IMR-90 (cell line): Measurements from ENCODE around the gene MOB3A. TPM values are rescaled to one million over a fixed set of nuclear protein-coding genes. Genes with fewer than 3 reads are reported as not detected.

Source experiments
- ATAC-seq: fragments of 200-7000 bp; cut with Tn5 transposase; 2 replicates; pipeline ENCODE4 v1.9.1; 2020; ENCODE audit warnings: low read depth, mild to moderate bottlenecking, moderate library complexity
- BruUV-seq: library from RNA; stranded (reverse); fragments of 400-500 nt; replicated peaks from 2 replicates; lab custom pipeline; 2021; lab: Mats Ljungman, UMichigan
- CTCF ChIA-PET: fragments of 300-600 bp; formaldehyde crosslinking; extraction: SDS; loops from one replicate; lab custom pipeline; 2021; ENCODE audit warnings: antibody characterized with exemption; lab: Yijun Ruan, JAX
- POLR2A ChIA-PET: fragments of 300-600 bp; sonication (Branson Sonifier 250); formaldehyde crosslinking; loops from one replicate; lab custom pipeline; 2022; ENCODE audit warnings: antibody characterized with exemption; ENCODE audit not compliant: unreplicated experiment; lab: Charles Lee
- DNase-seq: peaks from one replicate; pipeline ENCODE4 v3.0.0; 2013
- H2AFZ ChIP-seq: replicated peaks from 2 replicates; pipeline ENCODE3; 2013; ENCODE audit warnings: low read length, mild to moderate bottlenecking; ENCODE audit not compliant: poor library complexity
- H2AK5ac ChIP-seq: 2 replicates; pipeline ENCODE4 v1.6.1; 2013; ENCODE audit warnings: low read depth, low read length, inconsistent platforms
- H2AK9ac ChIP-seq: replicated peaks from 2 replicates; pipeline ENCODE3; 2013; ENCODE audit warnings: mild to moderate bottlenecking, low read depth, low read length, moderate library complexity; ENCODE audit not compliant: poor library complexity
- H2BK120ac ChIP-seq: 2 replicates; pipeline ENCODE4 v1.6.1; 2013; ENCODE audit warnings: low read depth, low read length, inconsistent platforms
- H2BK15ac ChIP-seq: 3 replicates; pipeline ENCODE4 v1.6.1; 2013; ENCODE audit warnings: low read depth, low read length, inconsistent platforms
- H2BK20ac ChIP-seq: 2 replicates; pipeline ENCODE4 v1.6.1; 2013; ENCODE audit warnings: low read depth, mild to moderate bottlenecking, inconsistent platforms, low read length, moderate library complexity
- H2BK5ac ChIP-seq: 2 replicates; pipeline ENCODE4 v1.6.1; 2013; ENCODE audit warnings: mild to moderate bottlenecking, low read depth, low read length, inconsistent platforms; ENCODE audit not compliant: poor library complexity, severe bottlenecking
- H3K14ac ChIP-seq: replicated peaks from 2 replicates; pipeline ENCODE4 v1.6.1; 2013; ENCODE audit warnings: low read depth, low read length, inconsistent platforms
- H3K18ac ChIP-seq: 2 replicates; pipeline ENCODE4 v1.6.1; 2013; ENCODE audit warnings: low read depth, low read length, control low read depth
- H3K23ac ChIP-seq: 2 replicates; pipeline ENCODE4 v1.6.1; 2013; ENCODE audit warnings: low read depth, low read length, inconsistent platforms
- H3K27ac ChIP-seq: 2 replicates; pipeline ENCODE4 v1.5.1; 2013; ENCODE audit warnings: mild to moderate bottlenecking, control low read depth, low read length; ENCODE audit not compliant: insufficient read depth
- H3K27me3 ChIP-seq: 2 replicates; pipeline ENCODE4 v1.6.1; 2013; ENCODE audit warnings: low read length; ENCODE audit not compliant: control insufficient read depth, insufficient read depth
- H3K36me3 ChIP-seq: 2 replicates; pipeline ENCODE4 v1.6.1; 2013; ENCODE audit warnings: low read length, mixed read lengths; ENCODE audit not compliant: control insufficient read depth, insufficient read depth
- H3K4ac ChIP-seq: 2 replicates; pipeline ENCODE4 v1.6.1; 2013; ENCODE audit warnings: low read depth, low read length, inconsistent platforms
- H3K4me1 ChIP-seq: 2 replicates; pipeline ENCODE4 v1.6.1; 2013; ENCODE audit warnings: low read length, mixed read lengths; ENCODE audit not compliant: control insufficient read depth, insufficient read depth
- H3K4me2 ChIP-seq: 2 replicates; pipeline ENCODE4 v1.6.1; 2013; ENCODE audit warnings: low read depth, mild to moderate bottlenecking, control low read depth, low read length, moderate library complexity
- H3K4me3 ChIP-seq: 2 replicates; pipeline ENCODE4 v1.5.1; 2013; ENCODE audit warnings: low read depth, mild to moderate bottlenecking, control low read depth, low read length, moderate library complexity; ENCODE audit not compliant: insufficient read depth
- H3K56ac ChIP-seq: 2 replicates; pipeline ENCODE4 v1.6.1; 2013; ENCODE audit warnings: low read length, inconsistent platforms; ENCODE audit not compliant: insufficient read depth; ENCODE audit errors: extremely low read depth
- H3K79me1 ChIP-seq, 2 experiments: 2 replicates each; pipeline ENCODE4 v1.6.1; 2013; ENCODE audit warnings: low read length in 2 of 2, inconsistent platforms in 1 of 2, low read depth in 1 of 2
- H3K9ac ChIP-seq: 2 replicates; pipeline ENCODE4 v1.6.1; 2013; ENCODE audit warnings: low read depth, low read length, control low read depth
- H3K9me1 ChIP-seq: 2 replicates; pipeline ENCODE4 v1.6.1; 2013; ENCODE audit warnings: low read length, inconsistent platforms; ENCODE audit not compliant: insufficient read depth
- H3K9me3 ChIP-seq: 2 replicates; pipeline ENCODE4 v1.6.1; 2013; ENCODE audit warnings: low read length; ENCODE audit not compliant: control insufficient read depth, insufficient read depth
- H4K20me1 ChIP-seq: 2 replicates; pipeline ENCODE4 v1.6.1; 2013; ENCODE audit warnings: low read length, inconsistent platforms; ENCODE audit not compliant: insufficient read depth
- H4K5ac ChIP-seq: 2 replicates; pipeline ENCODE4 v1.6.1; 2013; ENCODE audit warnings: mild to moderate bottlenecking, low read depth, low read length, control low read depth
- H4K8ac ChIP-seq, 2 experiments: 2 replicates each; pipeline ENCODE4 v1.6.1; 2013; ENCODE audit warnings: low read depth in 2 of 2, low read length in 2 of 2, control low read depth in 1 of 2, inconsistent platforms in 1 of 2
- H4K91ac ChIP-seq: 2 replicates; pipeline ENCODE4 v1.6.1; 2013; ENCODE audit warnings: low read depth, low read length, inconsistent platforms; ENCODE audit not compliant: insufficient read depth
- CEBPB ChIP-seq: IDR thresholded peaks from 2 replicates; pipeline ENCODE4 v1.6.1; 2012; ENCODE audit warnings: low read depth, low read length, improper control_type of control experiment
- FOS ChIP-seq: fragments of 150-350 bp; IDR thresholded peaks from 2 replicates; pipeline ENCODE4 v1.6.1; 2016; ENCODE audit warnings: low read depth, low read length
- POLR2A ChIP-seq: IDR thresholded peaks from 2 replicates; pipeline ENCODE4 v1.6.1; 2012; ENCODE audit warnings: mild to moderate bottlenecking, low read depth, low read length
- WGBS, 2 experiments: methylation state at CpG; one replicate each; pipeline versions ENCODE4 v1.1.5 to v1.1.7; 2013; ENCODE audit warnings: missing lambda C conversion rate in 2 of 2; ENCODE audit not compliant: insufficient read length in 1 of 2; ENCODE audit errors: extremely low coverage in 2 of 2; 5-methylcytosine and 5-hydroxymethylcytosine counted together
- dilution Hi-C: fragments of 300-500 bp; cut with HindIII; formaldehyde crosslinking; loops from one replicate; pipeline ENCODE4 v1.14.3; 2018; ENCODE audit warnings: low sequenced_read_pairs; ENCODE audit not compliant: unreplicated experiment
- in situ Hi-C: fragments of 300-500 bp; cut with MboI; formaldehyde crosslinking; loops from 3 replicates; pipeline ENCODE4 v1.14.3; 2019; ENCODE audit warnings: low sequenced_read_pairs, inconsistent platforms, mixed read lengths
- intact Hi-C: fragments of 100-400 bp; cut with micrococcal nuclease; formaldehyde crosslinking; loops from 2 replicates; pipeline ENCODE4 v1.10.0; 2022
- polyA plus RNA-seq, 3 experiments: library from polyadenylated mRNA; depleted of rRNA; stranded (reverse); fragments of >200 nt; gene quantifications; 2 replicates each; pipeline ENCODE4 v1.2.3, GENCODE V29; 2012; ENCODE audit warnings: low replicate concordance in 1 of 3
- total RNA-seq: library from RNA; depleted of rRNA; stranded (reverse); fragments of >200 nt; gene quantifications from 2 replicates; pipeline ENCODE4 v1.2.3, GENCODE V29; 2012
- TF ChIP-seq, protein P1 (sequence below): fragments of 150-350 bp; IDR thresholded peaks from 2 replicates; pipeline ENCODE4 v1.6.1; 2016; ENCODE audit warnings: low read depth, mild to moderate bottlenecking, low read length, moderate library complexity, borderline replicate concordance

The MOB3A gene
- total and polyA plus RNA-seq, 2 of the 4 experiments (the other 2 are of a cell fraction): 9.3 to 26.5 TPM

DNA sequence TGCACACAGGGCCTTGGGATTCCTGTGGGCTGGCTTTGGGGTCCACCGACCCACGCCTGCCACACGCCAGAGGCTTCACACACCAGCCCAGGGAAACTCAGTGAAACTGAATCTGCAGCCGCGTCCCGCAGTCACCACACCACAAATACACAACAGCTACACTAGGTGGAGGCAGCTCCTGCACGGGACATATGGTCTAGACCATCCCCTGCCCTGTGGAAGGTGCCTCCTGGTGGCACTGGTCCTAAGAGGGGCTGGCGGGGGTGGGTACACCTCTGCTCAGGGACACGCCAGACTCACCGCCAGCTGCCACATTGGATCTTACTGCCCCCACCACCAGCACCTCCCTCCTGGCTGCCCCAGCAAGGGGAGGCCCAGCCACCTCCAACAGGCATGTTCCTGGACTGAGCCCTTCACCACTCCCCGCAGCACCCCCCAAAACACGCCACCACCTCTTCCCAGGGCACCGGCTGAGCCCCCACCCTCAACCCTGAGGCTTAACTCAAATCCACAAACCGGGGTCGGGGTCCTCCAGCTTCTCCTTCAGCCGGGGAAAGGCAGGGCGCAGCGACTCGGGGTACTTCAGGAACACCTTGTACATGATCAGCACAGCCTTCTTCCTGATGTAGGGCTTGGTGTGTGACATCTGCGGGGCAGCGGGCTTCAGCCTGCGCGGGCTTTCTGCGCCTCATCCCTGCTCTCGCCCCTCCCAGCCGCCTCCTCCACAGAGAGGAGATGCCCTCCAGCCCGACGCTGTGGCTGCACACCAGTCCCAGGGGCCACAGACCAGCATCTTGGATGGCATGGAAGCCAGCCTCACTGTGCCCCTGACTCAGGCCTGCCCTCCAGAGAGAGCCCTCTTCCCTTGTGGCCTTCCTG lies 34.0 kb upstream of the MOB3A start:
- Histone ChIP-seq H2BK20ac (no peak overlapping the region), H3K27ac (no peak overlapping the region), H3K9ac (no peak overlapping the region), H3K79me1 (peaks cover 5 to 48% of the 10 kb centered on the region in 2 experiments), H4K5ac (no peak overlapping the region), H4K91ac (no peak overlapping the region), H2BK5ac (no peak overlapping the region), H3K23ac (no peak overlapping the region), H3K27me3 (no peaks in the 10 kb centered on the region), H3K4me3 (no peak overlapping the region), H2AK9ac (no peak overlapping the region), H2AK5ac (no peak overlapping the region), H2BK15ac (no peak overlapping the region), H3K9me1 (no peaks in the 10 kb centered on the region), H3K18ac (no peak overlapping the region), H3K4me2 (no peak overlapping the region), H3K4ac (no peak overlapping the region), H3K36me3 (peaks cover 55% of the 10 kb centered on the region), H3K56ac (no peak overlapping the region), H4K20me1 (peaks cover 50% of the 10 kb centered on the region), H2AFZ (no peak overlapping the region), H2BK120ac (no peak overlapping the region), H3K4me1 (no peaks in the 10 kb centered on the region), H3K9me3 (no peaks in the 10 kb centered on the region), H4K8ac (no peak overlapping the region), H3K14ac (no peak overlapping the region)
- CTCF ChIA-PET: no interaction called here
- in situ Hi-C loops: no loop called here
- ATAC-seq (no peak), DNase-seq (no peak)
- dilution Hi-C loops: no loop called here
- BruUV-seq: no TSS peak
- intact Hi-C loops: no loop called here
- 96% methylated on average over 4 of the region's 28 CpGs; no CpG with 5 or more reads in 1 of the 2 experiments for WGBS, 2 experiments
- POLR2A ChIA-PET: no interaction called here
- TF ChIP-seq FOS (no peak), CEBPB (no peak), POLR2A (no peak)
- TF ChIP-seq, protein P1, sequence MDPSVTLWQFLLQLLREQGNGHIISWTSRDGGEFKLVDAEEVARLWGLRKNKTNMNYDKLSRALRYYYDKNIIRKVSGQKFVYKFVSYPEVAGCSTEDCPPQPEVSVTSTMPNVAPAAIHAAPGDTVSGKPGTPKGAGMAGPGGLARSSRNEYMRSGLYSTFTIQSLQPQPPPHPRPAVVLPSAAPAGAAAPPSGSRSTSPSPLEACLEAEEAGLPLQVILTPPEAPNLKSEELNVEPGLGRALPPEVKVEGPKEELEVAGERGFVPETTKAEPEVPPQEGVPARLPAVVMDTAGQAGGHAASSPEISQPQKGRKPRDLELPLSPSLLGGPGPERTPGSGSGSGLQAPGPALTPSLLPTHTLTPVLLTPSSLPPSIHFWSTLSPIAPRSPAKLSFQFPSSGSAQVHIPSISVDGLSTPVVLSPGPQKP: no peak
